HL-60 (cell line): ENCODE data around the gene RHBG.
A peak's percentile ranks its signal among the peaks of the same experiment; 100 is the strongest.

ENCODE experiments used
- CTCF ChIP-seq: IDR thresholded peaks from one replicate; pipeline ENCODE4 v1.5.1; 2011; ENCODE audit warnings: low read length, control low read depth, inconsistent platforms; ENCODE audit not compliant: insufficient read depth
- GABPA ChIP-seq: IDR thresholded peaks from 2 replicates; pipeline ENCODE4 v1.6.1; 2012; ENCODE audit warnings: low read depth
- POLR2AphosphoS5 ChIP-seq: IDR thresholded peaks from 2 replicates; pipeline ENCODE4 v1.6.1; 2012; ENCODE audit warnings: low read depth
- REST ChIP-seq: IDR thresholded peaks from 2 replicates; pipeline ENCODE4 v1.6.1; 2012; ENCODE audit warnings: low read depth; ENCODE audit not compliant: insufficient replicate concordance
- SPI1 ChIP-seq: IDR thresholded peaks from 2 replicates; pipeline ENCODE4 v1.6.1; 2012; ENCODE audit warnings: low read depth, mild to moderate bottlenecking, borderline replicate concordance

- TF ChIP-seq CTCF = peak; percentile 9
- TF ChIP-seq REST = no peak
- no peak for TF ChIP-seq GABPA
- no peak for TF ChIP-seq SPI1
- no peak for TF ChIP-seq POLR2AphosphoS5
These were observed 49.3 kb upstream of the RHBG start for GRCh38 chr1:156319664-156320063.
